ENCODE measurements around the gene NPNT.

Gene NPNT

DNA sequence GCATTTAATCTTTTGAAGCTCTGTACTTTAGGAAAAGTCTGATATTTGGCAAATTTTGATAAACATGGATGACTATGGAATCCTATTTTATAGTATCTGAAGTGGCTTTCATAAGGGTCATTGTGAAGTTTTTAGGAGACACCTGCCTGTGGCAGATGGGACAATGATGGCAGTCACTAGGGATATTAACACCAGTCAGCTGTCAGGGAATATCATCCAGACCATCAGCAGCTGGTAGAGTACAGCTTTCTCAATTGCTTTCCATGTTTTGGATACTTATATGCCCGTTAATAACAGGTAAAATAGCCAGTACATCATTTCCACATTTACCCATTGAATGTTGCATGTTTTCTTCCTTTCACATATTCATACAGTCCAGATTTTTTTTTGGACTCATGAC, 39.1 kb downstream of the NPNT start:
- no peaks in the 10 kb centered on the region for H3K36me3 Mint-ChIP-seq
- no peak overlapping the region for H3K27ac Mint-ChIP-seq
- peaks cover 2% of the 10 kb centered on the region for H3K27me3 Mint-ChIP-seq
- no peak overlapping the region for H3K4me3 Mint-ChIP-seq
- H3K9me3 Mint-ChIP-seq: no peaks in the 10 kb centered on the region
- no peak for ATAC-seq (ENCODE audit: low read depth)
- peaks cover 2% of the 10 kb centered on the region for H3K4me1 Mint-ChIP-seq
- DNase-seq (ENCODE audit: low spot score in 2 of 2): no peak

- Mint-ChIP-seq H3K27me3 (peaks cover 3% of the 10 kb centered on the region), H3K4me1 (peaks cover 2% of the 10 kb centered on the region), H3K36me3 (no peaks in the 10 kb centered on the region), H3K27ac (no peak overlapping the region), H3K9me3 (no peaks in the 10 kb centered on the region), H3K4me3 (no peak overlapping the region)
- ATAC-seq (ENCODE audit: low read depth) (no peak), DNase-seq (ENCODE audit: low spot score in 2 of 2) (no peak)
These were observed 41.6 kb downstream of the NPNT start for GRCh38 chr4:105936901-105937300.

- ATAC-seq (ENCODE audit: low read depth) (no peak), DNase-seq (ENCODE audit: low spot score in 2 of 2) (no peak)
- Mint-ChIP-seq H3K4me3 (no peak overlapping the region), H3K4me1 (peaks cover 2% of the 10 kb centered on the region), H3K9me3 (no peaks in the 10 kb centered on the region), H3K36me3 (no peaks in the 10 kb centered on the region), H3K27me3 (peaks cover 3% of the 10 kb centered on the region), H3K27ac (no peak overlapping the region)
These were observed 42.5 kb downstream of the NPNT start for GRCh38 chr4:105937759-105938158.

DNA sequence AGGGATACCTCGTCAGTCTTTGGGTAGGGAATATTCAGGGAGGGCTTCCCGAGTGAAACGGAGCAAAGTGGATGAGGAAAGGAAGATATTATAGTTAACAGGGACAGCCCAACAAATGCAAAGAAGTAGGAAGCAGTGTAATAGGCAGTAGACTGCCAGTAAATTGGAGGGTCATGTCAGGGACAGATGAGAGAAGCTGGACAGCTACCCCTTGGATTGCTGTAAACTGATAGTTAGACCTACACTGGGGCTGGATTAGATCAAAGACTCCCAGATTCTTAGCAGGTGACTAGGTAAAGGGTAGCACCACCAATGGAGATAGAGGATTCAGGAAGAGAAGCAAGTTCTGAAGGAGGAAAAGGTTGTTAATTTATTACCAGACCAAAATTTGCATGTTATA, 48.0 kb downstream of the NPNT start:
- no peaks in the 10 kb centered on the region for H3K4me1 Mint-ChIP-seq
- no peaks in the 10 kb centered on the region for H3K36me3 Mint-ChIP-seq
- H3K27me3 Mint-ChIP-seq: peaks cover 1% of the 10 kb centered on the region
- no peak overlapping the region for H3K27ac Mint-ChIP-seq
- no peak for ATAC-seq (ENCODE audit: low read depth)
- H3K9me3 Mint-ChIP-seq: peaks cover 3% of the 10 kb centered on the region
- H3K4me3 Mint-ChIP-seq: no peak overlapping the region
- DNase-seq (ENCODE audit: low spot score in 2 of 2): no peak

DNA sequence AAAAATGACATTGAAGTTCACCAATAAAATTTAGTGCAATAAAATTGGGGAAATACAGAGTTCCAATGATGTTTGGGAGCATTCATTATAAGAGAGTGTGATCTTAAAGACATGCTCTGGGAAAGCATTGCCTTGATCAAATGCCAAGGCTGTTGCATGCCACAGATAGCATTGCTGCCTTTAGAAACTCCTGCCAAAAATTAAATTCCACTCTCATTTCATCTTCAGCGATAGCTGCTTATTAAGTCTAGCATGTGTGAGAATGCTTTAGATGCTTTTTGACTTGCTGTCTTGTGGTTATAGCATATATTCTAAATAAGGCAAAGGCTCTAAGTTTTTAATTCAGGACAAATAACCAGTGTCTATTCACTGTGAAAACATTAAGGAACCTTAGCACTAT, 49.3 kb downstream of the NPNT start:
- Mint-ChIP-seq H3K4me3 (no peak overlapping the region), H3K9me3 (peaks cover 3% of the 10 kb centered on the region), H3K27ac (no peak overlapping the region), H3K4me1 (no peaks in the 10 kb centered on the region), H3K27me3 (peaks cover 1% of the 10 kb centered on the region), H3K36me3 (no peaks in the 10 kb centered on the region)
- DNase-seq (ENCODE audit: low spot score in 2 of 2) (no peak), ATAC-seq (ENCODE audit: low read depth) (no peak)

GRCh38 chr4:105946771-105947170, 51.5 kb downstream of the NPNT start:
- no peaks in the 10 kb centered on the region for H3K4me1 Mint-ChIP-seq
- no peak overlapping the region for H3K4me3 Mint-ChIP-seq
- peaks cover 1% of the 10 kb centered on the region for H3K27me3 Mint-ChIP-seq
- peaks cover 3% of the 10 kb centered on the region for H3K9me3 Mint-ChIP-seq
- ATAC-seq (ENCODE audit: low read depth) (no peak), DNase-seq (ENCODE audit: low spot score in 2 of 2) (no peak)
- no peaks in the 10 kb centered on the region for H3K36me3 Mint-ChIP-seq
- no peak overlapping the region for H3K27ac Mint-ChIP-seq

- peaks cover 3% of the 10 kb centered on the region for H3K9me3 Mint-ChIP-seq
- peaks cover 1% of the 10 kb centered on the region for H3K27me3 Mint-ChIP-seq
- H3K36me3 Mint-ChIP-seq: no peaks in the 10 kb centered on the region
- no peak overlapping the region for H3K4me3 Mint-ChIP-seq
- ATAC-seq (ENCODE audit: low read depth): no peak
- no peak overlapping the region for H3K27ac Mint-ChIP-seq
- H3K4me1 Mint-ChIP-seq: no peaks in the 10 kb centered on the region
- DNase-seq (ENCODE audit: low spot score in 2 of 2): no peak
These were observed 55.4 kb downstream of the NPNT start for GRCh38 chr4:105950701-105951100.

GRCh38 chr4:105951198-105951597, 55.9 kb downstream of the NPNT start:
- H3K4me3 Mint-ChIP-seq: no peak overlapping the region
- H3K27ac Mint-ChIP-seq: no peak overlapping the region
- H3K27me3 Mint-ChIP-seq: peaks cover 1% of the 10 kb centered on the region
- H3K36me3 Mint-ChIP-seq: no peaks in the 10 kb centered on the region
- peaks cover 3% of the 10 kb centered on the region for H3K9me3 Mint-ChIP-seq
- no peaks in the 10 kb centered on the region for H3K4me1 Mint-ChIP-seq
- ATAC-seq (ENCODE audit: low read depth) (no peak), DNase-seq (ENCODE audit: low spot score in 2 of 2) (no peak)

DNA sequence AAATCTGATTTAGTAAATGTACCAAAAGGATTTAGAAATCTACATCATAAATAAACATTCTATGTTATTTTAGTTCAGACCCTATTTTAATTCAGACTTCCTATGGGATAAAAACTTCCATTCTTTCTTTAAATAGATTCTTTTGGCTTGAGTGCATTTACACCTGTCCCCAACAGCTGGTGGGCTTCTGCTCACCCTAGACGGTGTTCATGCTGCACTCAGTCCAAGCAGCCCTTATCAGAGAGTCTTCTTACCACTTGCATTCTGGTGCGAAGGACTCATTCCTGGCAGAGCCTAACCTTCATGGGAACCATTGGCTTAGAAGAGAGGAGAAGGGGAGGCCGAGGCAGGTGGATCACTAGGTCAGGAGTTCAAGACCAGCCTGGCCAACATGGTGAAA, 57.3 kb downstream of the NPNT start:
- no peak for ATAC-seq (ENCODE audit: low read depth)

GRCh38 chr4:105956569-105956968, 61.3 kb downstream of the NPNT start:
- H3K27ac Mint-ChIP-seq: no peak overlapping the region
- H3K4me3 Mint-ChIP-seq: no peak overlapping the region
- H3K36me3 Mint-ChIP-seq: no peaks in the 10 kb centered on the region
- H3K27me3 Mint-ChIP-seq: peaks cover 4% of the 10 kb centered on the region
- ATAC-seq (ENCODE audit: low read depth) (no peak), DNase-seq (ENCODE audit: low spot score in 2 of 2) (no peak)
- no peaks in the 10 kb centered on the region for H3K4me1 Mint-ChIP-seq
- H3K9me3 Mint-ChIP-seq: no peaks in the 10 kb centered on the region

More for the DNA sequence above, 57.3 kb downstream of the NPNT start:
- Mint-ChIP-seq H3K27ac (no peak overlapping the region), H3K27me3 (peaks cover 3% of the 10 kb centered on the region), H3K9me3 (no peaks in the 10 kb centered on the region), H3K4me3 (no peak overlapping the region), H3K36me3 (no peaks in the 10 kb centered on the region), H3K4me1 (no peaks in the 10 kb centered on the region)
- DNase-seq (ENCODE audit: low spot score in 2 of 2): no peak

GRCh38 chr4:105957680-105958079, 62.4 kb downstream of the NPNT start:
- H3K27me3 Mint-ChIP-seq: peaks cover 5% of the 10 kb centered on the region
- DNase-seq (ENCODE audit: low spot score in 2 of 2) (no peak), ATAC-seq (ENCODE audit: low read depth) (no peak)
- H3K4me3 Mint-ChIP-seq: no peak overlapping the region
- no peaks in the 10 kb centered on the region for H3K9me3 Mint-ChIP-seq
- no peaks in the 10 kb centered on the region for H3K36me3 Mint-ChIP-seq
- no peaks in the 10 kb centered on the region for H3K4me1 Mint-ChIP-seq
- H3K27ac Mint-ChIP-seq: no peak overlapping the region

DNA sequence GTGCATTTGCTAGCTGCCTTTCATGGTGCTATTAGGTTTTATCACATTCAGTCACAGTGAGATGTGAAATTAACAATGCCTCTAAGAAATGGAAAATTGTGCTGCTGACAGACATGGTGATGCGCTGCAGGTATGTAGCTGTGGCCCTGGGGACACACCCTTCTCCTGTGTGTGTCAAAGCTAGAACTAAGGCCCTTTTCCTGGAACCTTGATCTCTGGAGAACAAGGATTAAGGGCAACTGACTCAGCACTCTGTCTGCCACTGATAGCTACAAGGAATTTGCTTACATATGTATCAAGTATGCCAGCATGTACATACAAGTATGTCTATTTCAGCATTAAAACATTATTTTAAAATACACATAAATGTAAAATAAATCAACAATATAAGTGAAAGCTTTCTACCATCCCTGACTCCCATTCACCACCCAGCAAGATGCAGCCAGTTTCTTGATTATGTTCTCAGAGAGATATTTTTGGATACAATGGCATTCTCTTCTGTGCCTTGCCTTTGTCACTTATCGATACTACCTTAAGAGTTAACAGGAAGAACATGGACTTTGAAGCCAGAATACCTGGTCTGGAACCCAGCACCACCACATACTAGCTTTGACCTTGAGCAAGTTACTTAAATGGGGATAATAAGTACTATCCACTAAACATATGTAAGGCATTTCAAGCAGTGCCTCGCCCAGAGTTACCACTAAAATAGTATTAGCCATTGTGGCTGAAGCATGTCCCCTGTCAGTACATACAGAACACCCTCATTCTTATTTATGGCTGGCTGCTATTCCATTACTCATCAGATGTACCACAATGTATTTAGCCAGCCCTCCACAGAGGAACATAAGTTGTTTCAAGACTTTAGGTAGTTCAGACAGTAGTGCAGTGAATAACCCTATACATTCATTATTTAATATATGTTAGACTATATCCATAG, 68.5 kb downstream of the NPNT start:
- H3K27me3 Mint-ChIP-seq: peaks cover 2% of the 10 kb centered on the region
- H3K36me3 Mint-ChIP-seq: no peaks in the 10 kb centered on the region

DNA sequence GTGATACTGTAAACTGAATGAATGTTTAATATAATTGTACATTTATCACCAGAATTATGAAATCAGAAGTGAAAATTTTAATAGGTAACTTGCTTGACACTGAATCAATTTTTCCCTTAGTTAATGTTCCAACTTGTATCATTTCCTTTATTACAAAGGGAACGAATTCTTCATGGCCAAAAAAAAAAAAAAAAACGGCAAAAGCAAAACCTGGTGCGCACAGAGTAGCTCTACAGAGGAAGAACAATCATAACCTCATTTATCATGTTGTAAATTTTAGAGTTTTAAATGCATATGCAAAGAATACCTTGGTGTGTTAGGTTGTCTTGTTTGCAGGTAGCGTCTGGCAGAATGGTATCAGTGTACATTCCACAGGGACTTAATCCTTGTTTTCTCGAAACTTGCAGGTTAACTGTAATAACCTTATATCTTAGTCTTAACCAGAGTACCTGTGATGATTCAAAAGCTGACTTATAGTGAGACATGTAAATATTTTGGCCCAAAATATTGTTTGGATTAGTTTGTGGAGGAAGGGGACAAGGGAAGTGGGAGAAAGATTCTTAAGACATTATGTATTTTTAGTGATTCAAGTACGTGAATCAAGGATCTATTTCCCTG, 70.0 kb downstream of the NPNT start:
- ATAC-seq (ENCODE audit: low read depth): no peak
- no peaks in the 10 kb centered on the region for H3K9me3 Mint-ChIP-seq

More for the DNA sequence above, 68.5 kb downstream of the NPNT start:
- DNase-seq (ENCODE audit: low spot score in 2 of 2): no peak
- ATAC-seq (ENCODE audit: low read depth): no peak
- Mint-ChIP-seq H3K4me1 (no peaks in the 10 kb centered on the region), H3K27ac (no peak overlapping the region), H3K4me3 (no peak overlapping the region), H3K9me3 (no peaks in the 10 kb centered on the region)

GRCh38 chr4:105966051-105966450, 70.8 kb downstream of the NPNT start:
- H3K4me3 Mint-ChIP-seq: no peak overlapping the region
- DNase-seq (ENCODE audit: low spot score in 2 of 2): no peak
- no peak for ATAC-seq (ENCODE audit: low read depth)

More for the DNA sequence above, 70.0 kb downstream of the NPNT start:
- no peak overlapping the region for H3K4me3 Mint-ChIP-seq
- no peaks in the 10 kb centered on the region for H3K4me1 Mint-ChIP-seq
- no peak overlapping the region for H3K27ac Mint-ChIP-seq
- no peaks in the 10 kb centered on the region for H3K36me3 Mint-ChIP-seq
- H3K27me3 Mint-ChIP-seq: peaks cover 3% of the 10 kb centered on the region
- no peak for DNase-seq (ENCODE audit: low spot score in 2 of 2)

More at GRCh38 chr4:105966051-105966450, 70.8 kb downstream of the NPNT start:
- no peaks in the 10 kb centered on the region for H3K9me3 Mint-ChIP-seq
- no peaks in the 10 kb centered on the region for H3K4me1 Mint-ChIP-seq
- no peaks in the 10 kb centered on the region for H3K36me3 Mint-ChIP-seq
- peaks cover 3% of the 10 kb centered on the region for H3K27me3 Mint-ChIP-seq
- no peak overlapping the region for H3K27ac Mint-ChIP-seq
